Measurements from ENCODE around the gene MYO3B.

MYO3B gene

DNA sequence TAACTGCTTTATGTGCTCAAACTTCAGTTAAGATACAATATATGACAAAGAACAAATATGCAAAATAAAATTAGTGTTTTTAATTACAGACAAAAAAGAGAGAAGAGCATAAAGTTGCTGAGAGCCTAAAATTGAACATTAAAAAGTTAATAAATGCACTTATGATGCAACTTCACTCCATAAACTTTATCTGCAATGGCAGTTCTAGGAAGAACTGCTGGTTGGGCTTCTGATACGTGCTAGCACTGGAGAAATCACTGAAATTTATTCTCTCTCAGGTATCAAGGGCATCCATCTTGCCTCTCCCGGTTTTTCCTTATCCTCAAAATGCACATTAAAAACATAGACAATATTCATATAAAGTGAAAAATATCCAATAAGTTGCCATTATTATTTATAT is 35.7 kb downstream of the MYO3B start:
- no peak for DNase-seq

GRCh38 chr2:170214309-170214948 is 36.5 kb downstream of the MYO3B start:
- no peak for DNase-seq

- no peak for DNase-seq
These were observed 37.1 kb downstream of the MYO3B start for GRCh38 chr2:170215021-170215420.

DNA sequence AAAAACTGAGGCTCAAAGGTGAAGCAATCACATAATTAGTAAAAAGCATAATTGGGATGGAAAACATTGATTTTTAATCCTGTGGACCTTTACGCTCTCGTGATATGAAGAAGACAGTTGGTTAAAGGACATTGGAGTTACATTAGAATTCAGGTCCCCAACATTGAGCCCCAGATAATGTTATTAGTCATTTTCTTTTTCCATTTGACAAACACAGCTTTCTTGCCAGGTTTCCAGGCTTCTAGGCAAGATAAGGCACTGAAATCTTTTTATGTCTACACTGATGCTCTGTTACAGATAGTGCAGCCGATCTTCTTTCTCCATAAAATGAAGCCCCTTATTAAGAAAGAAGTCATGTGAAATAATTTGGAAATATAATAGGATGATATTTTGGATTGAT is 38.5 kb downstream of the MYO3B start:
- DNase-seq = no peak

- no peak for DNase-seq
These were observed 39.0 kb downstream of the MYO3B start for GRCh38 chr2:170216981-170217380.

GRCh38 chr2:170217778-170218251 is 39.9 kb downstream of the MYO3B start:
- no peak for DNase-seq

- no peak for DNase-seq
These were observed 40.5 kb downstream of the MYO3B start for GRCh38 chr2:170218456-170218855.

DNA sequence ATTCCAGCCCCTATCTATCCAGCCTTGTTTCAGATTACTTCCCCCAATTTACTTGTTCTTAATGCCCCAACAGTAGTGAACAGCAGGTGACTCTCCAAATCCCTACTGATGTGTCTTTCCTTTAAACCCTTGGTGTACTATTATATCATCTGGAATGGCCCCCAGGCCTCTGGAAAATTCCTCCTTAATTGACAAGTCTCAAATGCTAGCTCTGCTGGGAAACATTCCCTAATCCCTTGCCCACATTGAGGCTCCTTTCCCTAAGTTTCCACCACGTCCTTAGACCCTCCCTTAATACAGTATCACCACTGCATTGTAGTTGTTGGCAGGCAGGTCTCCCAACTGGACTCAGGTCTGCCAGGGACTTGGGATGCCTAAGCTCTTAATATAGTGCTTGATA is 41.0 kb downstream of the MYO3B start:
- no peak for DNase-seq

DNA sequence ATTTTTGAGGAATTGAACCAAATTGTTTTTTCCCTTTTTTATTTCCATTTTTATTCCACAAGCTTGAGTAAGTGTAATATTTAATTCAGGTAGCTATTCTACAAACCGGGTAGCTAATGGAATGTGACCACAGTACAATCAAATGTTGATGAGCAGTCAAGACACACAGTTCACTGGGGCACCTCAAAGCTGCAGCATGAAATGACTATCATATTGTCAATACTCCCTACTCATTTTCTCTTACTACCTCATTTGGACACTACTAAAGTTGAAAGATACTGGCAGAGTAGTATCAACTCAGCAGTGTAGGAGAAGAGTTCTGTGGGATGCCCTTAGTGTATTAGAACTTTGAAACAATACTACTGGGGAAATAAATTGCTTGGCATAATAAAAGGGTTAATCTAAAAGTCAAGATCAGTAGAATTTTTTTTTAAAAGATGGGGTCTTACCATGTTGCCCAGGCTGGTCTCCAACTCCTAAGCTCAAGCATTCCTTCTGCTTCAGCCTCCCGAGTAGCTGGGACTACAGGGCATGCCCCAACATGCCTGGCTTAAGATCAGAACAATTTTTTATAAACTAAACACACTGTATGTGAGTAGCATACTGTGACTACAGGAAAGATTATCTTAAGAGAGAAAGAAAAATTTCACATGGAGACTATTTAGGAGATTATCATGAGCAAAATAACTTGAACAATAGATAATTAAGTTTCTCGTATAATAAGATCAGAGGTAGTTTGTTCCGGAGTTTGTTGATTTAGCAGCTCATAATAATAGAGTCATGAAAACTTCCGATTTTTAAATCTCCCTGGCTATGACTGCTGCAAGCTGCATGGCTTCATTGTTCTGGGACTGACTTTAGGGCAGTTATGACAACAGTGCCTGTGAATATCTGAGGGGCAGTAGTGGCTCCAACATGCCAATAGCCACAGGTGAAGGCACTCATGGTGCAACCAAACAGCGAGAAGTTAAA is 43.7 kb downstream of the MYO3B start:
- no peak for DNase-seq

- no peak for DNase-seq
These were observed 44.4 kb downstream of the MYO3B start for GRCh38 chr2:170222298-170222697.

DNA sequence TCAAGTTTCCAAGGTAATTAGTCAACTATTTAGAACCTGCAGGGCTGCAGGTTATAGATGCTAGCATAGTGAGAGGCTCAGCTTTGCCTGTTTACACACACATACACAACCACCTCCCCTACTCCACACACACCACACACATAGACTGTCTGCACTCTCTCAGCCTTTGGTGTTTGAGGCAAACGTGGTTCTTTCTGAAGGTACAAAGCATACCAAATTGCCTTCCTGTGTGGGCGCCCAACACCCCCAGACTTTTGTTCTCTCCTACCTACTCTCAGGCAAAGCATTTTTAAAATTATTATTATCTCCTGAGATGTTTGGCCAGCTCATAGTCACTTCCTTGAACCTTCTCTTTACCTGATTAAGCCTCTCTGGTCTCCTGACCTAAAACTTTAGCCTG is 44.9 kb downstream of the MYO3B start:
- no peak for DNase-seq

GRCh38 chr2:170224692-170225294 is 46.8 kb downstream of the MYO3B start:
- no peak for DNase-seq

DNA sequence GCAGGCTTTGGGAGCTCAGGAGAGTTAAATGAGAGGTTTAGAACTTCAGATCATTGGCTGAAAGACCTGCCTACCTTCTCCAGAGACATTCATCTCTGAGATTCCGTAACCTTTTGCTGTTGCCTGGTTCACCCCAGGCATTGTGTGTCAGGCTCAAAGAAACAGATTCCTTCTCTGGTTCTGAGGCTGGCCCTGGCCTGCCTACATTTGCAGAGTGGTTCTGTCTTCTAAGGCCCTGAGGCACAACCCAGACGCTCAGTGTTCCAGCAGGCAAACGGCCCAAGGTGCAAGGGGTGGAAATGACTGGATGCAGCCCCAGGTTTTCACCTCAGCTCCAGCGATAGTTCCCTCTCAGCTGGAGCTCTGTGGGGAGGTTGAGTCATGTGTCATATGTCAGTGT is 48.3 kb downstream of the MYO3B start:
- DNase-seq = no peak

DNA sequence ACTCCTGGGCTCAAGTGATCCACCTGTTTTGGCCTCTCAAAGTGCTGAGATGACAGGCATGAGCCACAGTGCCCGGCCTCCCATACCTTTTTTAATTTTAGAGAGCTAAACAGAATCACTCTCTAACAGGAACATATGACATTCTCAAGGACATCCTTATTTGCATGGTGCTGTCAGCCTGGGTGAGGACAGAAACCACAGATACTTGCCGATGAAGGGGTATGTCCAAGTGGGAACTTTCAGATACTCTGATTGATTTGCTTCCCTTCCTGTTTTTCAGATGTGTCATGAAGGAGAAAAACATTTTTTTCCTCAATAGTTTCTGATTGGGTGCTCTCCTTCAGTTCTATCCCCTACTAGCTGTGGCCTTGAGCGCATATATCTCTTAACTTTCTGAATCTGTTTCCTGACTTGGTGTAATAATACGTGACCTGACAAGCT is 49.6 kb downstream of the MYO3B start:
- DNase-seq = no peak

DNA sequence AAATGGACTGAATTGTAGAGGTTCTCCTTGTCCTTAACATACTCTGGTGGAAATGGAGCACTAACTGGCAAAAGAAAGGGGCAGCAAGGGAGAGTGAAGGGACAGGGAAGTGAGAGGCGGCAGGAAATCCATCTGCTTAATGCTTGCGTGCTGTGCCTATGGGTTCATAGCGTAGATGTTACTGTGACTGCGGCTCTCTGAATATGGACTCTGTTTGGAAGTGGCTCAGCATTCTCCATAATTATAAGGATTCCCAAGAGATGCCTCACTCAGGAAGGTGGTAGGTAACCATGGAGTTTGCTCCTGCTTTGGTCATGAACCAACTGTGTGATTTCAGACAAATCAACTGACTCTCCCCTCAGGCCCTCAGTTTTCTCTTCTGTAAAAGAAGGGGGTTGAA is 50.0 kb downstream of the MYO3B start:
- no peak for DNase-seq

- no peak for DNase-seq
These were observed 50.5 kb downstream of the MYO3B start for GRCh38 chr2:170228429-170228828.

- no peak for DNase-seq
These were observed 51.2 kb downstream of the MYO3B start for GRCh38 chr2:170229125-170229524.

DNA sequence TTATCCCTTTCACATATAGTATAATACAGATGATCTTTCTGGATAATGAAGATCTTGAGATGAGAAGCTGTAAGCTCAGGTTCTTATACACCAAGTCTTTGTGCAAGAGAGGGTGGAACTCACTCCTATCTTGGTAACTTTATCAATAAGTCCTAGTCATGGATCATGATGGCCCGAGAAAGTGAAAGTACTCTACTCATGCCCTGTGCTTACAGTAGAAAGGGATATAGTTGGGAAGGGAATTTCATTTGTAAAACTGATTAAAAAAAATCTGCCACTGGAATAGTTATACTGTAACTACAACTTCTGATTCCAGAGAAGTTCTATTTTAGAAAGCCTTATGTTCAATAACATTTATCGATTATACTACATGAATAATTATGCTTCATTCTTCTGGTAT is 51.8 kb downstream of the MYO3B start:
- no peak for DNase-seq

GRCh38 chr2:170235860-170236679 is 58.1 kb downstream of the MYO3B start:
- DNase-seq = no peak

- no peak for DNase-seq
These were observed 58.7 kb downstream of the MYO3B start for GRCh38 chr2:170236680-170237047.

GRCh38 chr2:170237572-170238120 is 59.7 kb downstream of the MYO3B start:
- no peak for DNase-seq

DNA sequence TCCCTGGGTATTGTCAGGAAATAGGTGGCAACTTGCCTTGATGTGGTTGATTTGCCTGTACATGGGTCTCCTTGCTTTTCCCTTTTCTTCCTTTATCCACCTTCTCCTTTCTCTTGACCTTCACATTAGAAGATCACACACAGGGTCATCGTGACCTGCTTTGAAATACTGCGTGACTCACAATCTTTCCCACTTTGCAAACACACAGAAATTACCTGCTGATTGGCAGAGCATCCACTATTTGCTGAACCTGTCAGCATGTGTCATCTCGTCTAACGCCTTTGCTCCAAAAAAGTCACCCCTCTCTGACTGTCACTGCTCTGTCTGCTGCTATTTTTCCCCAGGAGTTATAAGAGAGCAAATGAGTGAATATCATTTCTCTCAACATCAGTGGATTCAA is 60.8 kb downstream of the MYO3B start:
- DNase-seq = no peak

- DNase-seq = no peak
These were observed 62.7 kb downstream of the MYO3B start for GRCh38 chr2:170240629-170241028.

Data from left hindlimb (tissue), 1 donor.